ENCODE results near the gene GATM.

DNA sequence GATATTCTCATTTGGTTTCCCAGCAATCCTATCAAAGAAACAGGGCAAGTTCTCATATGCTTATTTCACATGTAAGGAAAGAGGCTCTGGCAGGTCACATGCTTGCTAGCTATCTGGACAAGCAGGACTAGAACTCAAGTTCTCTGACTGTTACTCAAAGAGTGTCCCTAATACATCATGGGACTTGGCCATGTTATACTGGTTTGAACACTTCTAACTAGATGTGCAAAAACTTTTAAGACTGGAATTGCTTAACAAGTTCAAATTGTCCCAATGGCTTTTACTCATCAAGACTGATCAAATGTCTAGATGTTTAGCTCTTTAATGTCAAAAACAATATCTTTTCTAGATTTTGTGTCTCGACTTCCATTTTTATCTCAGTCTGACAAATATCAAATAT lies 6.8 kb downstream of the GATM start:
- TF ChIP-seq, protein P1, sequence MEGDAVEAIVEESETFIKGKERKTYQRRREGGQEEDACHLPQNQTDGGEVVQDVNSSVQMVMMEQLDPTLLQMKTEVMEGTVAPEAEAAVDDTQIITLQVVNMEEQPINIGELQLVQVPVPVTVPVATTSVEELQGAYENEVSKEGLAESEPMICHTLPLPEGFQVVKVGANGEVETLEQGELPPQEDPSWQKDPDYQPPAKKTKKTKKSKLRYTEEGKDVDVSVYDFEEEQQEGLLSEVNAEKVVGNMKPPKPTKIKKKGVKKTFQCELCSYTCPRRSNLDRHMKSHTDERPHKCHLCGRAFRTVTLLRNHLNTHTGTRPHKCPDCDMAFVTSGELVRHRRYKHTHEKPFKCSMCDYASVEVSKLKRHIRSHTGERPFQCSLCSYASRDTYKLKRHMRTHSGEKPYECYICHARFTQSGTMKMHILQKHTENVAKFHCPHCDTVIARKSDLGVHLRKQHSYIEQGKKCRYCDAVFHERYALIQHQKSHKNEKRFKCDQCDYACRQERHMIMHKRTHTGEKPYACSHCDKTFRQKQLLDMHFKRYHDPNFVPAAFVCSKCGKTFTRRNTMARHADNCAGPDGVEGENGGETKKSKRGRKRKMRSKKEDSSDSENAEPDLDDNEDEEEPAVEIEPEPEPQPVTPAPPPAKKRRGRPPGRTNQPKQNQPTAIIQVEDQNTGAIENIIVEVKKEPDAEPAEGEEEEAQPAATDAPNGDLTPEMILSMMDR (IDR thresholded peaks at IDR 0.05) = no peak
- no peak for TF ChIP-seq POLR2AphosphoS5 (IDR thresholded peaks at IDR 0.05)
